ENCODE results near the gene KLC4.

KLC4 gene

DNA sequence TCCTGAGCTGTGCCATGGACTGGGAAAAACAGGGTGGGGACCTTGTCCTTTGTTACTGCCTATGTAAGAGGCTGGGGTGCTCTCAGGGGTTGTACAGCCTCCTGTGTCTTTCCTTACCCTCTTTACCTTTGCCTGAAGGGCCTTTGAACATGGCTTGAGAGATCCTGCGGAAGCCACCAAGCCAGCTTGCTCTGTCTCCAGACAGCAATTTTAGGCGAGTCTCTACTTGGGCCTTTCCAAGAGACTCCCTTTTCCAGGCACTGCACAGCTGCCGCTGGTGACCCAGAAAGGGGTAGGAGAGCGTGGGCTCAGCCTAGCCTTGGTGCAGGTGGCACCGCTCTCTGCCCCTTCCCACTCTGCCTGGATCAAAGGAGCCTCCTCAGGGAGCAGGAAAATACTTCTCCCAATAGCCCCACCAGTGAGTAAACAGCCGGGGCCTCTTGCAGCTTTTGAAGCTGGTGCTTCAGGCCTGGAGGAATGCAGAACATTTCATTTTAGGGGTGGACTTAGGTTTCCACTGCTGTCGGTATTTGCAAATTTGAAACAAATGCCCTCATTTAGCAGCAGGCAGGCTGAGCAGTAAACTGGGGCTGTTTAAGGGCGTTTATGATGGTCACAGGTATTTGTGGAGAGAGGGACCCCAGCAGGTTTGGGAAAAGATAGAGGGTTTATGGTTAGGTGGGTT lies 30.6 kb downstream of the KLC4 start:
- no peaks in the 10 kb centered on the region for H3K9me3 Mint-ChIP-seq
- H3K27me3 Mint-ChIP-seq = no peaks in the 10 kb centered on the region
- H3K4me1 Mint-ChIP-seq (ENCODE audit: low read depth) = peaks cover 16% of the 10 kb centered on the region
- H3K36me3 Mint-ChIP-seq (ENCODE audit: low read depth) = no peaks in the 10 kb centered on the region
- no peak overlapping the region for H3K4me3 Mint-ChIP-seq
- H3K27ac Mint-ChIP-seq = no peak overlapping the region
- no peak for DNase-seq

DNA sequence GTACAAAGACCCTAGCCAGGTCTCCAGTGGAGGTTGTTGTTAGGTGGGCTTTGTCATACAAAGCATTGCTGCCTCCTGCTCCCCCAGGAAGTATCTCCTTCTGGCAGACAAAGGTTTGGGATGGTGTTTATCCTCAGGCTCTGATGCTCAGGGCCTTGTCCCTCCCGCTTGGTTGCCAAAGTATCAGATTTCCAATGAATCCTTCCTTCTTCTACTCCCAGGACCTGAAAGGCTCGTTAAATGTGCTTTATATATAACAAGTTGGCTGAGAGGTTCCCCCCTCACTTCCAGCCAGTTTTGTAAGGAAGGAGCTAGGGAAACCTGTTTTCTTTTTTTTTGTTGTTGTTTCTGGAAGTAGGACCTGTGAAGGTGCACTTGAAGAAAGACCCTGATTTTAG lies 31.1 kb downstream of the KLC4 start:
- no peaks in the 10 kb centered on the region for H3K36me3 Mint-ChIP-seq (ENCODE audit: low read depth)

DNA sequence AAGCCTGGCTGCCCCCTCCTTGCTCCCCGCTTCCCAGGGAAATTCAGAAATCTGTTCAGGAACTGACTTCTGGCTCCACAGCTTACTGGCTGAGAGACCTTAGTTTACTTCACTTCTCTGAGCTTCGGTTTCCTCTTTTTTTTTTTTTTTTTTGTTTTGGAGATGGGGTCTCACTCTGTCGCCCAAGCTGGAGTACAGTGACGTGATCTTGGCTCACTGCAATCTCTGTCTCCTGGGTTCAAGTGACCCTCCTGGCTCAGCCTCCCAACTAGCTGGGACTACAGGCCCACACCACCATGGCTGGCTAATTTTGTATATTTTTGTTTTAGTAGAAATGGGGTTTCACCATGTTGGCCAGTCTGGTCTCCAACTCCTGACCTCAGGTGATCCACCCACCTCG lies 31.6 kb downstream of the KLC4 start:
- H3K4me3 Mint-ChIP-seq = no peak overlapping the region
- DNase-seq = no peak
- H3K9me3 Mint-ChIP-seq = no peaks in the 10 kb centered on the region
- peaks cover 15% of the 10 kb centered on the region for H3K4me1 Mint-ChIP-seq (ENCODE audit: low read depth)
- H3K27ac Mint-ChIP-seq = no peak overlapping the region
- no peaks in the 10 kb centered on the region for H3K36me3 Mint-ChIP-seq (ENCODE audit: low read depth)
- H3K27me3 Mint-ChIP-seq = no peaks in the 10 kb centered on the region

More for the DNA sequence above, 31.1 kb downstream of the KLC4 start:
- Mint-ChIP-seq H3K9me3 (no peaks in the 10 kb centered on the region), H3K27ac (no peak overlapping the region), H3K4me1 (ENCODE audit: low read depth) (peaks cover 16% of the 10 kb centered on the region), H3K27me3 (no peaks in the 10 kb centered on the region), H3K4me3 (no peak overlapping the region)
- DNase-seq = no peak

DNA sequence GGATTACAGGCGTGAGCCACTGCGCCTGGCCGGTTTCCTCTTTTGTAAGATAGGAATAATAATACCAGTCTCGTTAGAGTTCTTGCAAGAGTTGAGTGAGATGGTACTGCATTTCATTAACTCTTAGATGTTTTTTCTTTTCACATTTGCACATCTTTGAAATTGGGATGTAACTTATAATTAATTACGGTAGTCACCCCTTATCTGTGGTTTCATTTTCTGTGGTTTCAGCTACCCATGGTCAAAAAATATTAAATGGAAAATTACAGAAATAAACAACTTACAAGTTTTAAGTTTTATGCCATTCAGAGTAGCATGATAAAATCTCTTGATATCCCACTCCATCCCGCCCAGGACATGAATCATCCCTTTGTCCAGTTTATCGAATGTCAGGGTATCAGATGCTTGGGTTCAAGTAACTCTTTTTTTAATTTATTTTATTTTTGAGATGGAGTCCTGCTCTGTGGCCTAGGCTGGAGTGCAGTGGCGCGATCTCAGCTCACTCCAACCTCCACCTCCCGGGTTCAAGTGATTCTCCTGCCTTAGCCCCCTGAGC lies 32.1 kb downstream of the KLC4 start:
- Mint-ChIP-seq H3K9me3 (no peaks in the 10 kb centered on the region), H3K36me3 (ENCODE audit: low read depth) (no peaks in the 10 kb centered on the region), H3K4me1 (ENCODE audit: low read depth) (peaks cover 11% of the 10 kb centered on the region), H3K27me3 (no peaks in the 10 kb centered on the region), H3K4me3 (no peak overlapping the region), H3K27ac (no peak overlapping the region)
- DNase-seq = no peak

DNA sequence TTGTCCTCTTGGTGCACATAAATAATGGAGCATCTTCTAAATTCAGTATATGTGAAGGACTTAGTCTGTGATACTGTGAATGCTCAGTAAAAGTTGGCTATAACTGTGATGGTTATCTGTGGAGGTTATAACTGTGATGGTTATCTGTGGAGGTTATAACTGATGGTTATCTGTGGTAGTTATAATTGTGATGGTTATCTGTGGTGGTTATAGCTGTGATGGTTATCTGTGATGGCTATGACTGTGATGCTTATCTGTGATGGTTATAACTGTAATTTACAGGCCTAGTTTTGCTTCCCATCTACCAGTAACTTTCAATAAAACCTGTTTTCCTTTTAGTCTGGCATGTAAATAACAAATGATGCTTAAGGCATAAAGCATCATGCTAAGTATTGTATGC lies 33.2 kb downstream of the KLC4 start:
- no peaks in the 10 kb centered on the region for H3K9me3 Mint-ChIP-seq
- no peak overlapping the region for H3K4me3 Mint-ChIP-seq
- H3K36me3 Mint-ChIP-seq (ENCODE audit: low read depth) = no peaks in the 10 kb centered on the region
- DNase-seq = no peak
- H3K27me3 Mint-ChIP-seq = no peaks in the 10 kb centered on the region
- H3K4me1 Mint-ChIP-seq (ENCODE audit: low read depth) = peaks cover 10% of the 10 kb centered on the region
- H3K27ac Mint-ChIP-seq = no peak overlapping the region

DNA sequence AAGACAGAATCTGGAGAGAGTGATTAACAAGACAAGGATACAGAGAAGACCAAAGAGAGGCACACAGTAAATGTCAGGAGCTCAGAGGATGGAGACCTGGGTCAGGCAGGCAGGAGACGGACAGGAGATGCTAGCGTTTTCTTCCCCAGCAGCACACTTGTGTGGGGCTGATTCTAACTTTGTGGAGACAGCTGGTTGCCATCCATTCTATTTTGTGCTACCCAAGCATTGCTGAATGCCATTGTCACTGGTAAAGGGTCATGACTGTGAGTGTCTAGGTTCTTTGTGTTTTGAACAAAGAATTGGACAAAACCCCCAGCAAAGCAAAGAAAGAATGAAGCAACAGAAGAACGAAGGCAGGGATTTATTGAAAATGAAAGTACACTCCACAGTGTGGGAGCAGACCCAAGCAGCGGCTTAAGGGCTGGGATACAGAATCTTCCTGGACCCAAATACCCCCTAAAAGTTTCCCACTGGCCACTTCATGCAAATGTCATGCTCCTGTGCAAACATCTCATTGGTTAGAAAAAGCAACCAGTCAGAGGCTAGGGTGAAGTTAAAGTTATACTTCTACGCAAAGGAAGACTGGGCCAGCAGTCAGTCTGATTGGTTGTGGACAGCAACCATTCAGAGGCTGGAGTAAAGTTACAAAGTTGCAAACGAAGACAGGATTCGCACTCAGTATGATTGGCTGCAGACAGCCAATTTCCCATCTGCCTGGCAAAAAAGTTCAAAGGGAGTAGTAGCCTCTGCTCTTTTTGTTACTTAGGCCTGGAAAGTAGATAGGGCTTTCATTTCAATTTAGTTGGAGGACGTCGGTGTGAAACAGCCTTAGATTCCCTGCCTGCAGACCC lies 34.2 kb downstream of the KLC4 start:
- H3K4me1 Mint-ChIP-seq (ENCODE audit: low read depth) = peaks cover 10% of the 10 kb centered on the region
- H3K27ac Mint-ChIP-seq = no peak overlapping the region
- H3K36me3 Mint-ChIP-seq (ENCODE audit: low read depth) = no peaks in the 10 kb centered on the region
- H3K9me3 Mint-ChIP-seq = no peaks in the 10 kb centered on the region
- no peak for DNase-seq
- no peaks in the 10 kb centered on the region for H3K27me3 Mint-ChIP-seq
- no peak overlapping the region for H3K4me3 Mint-ChIP-seq

DNA sequence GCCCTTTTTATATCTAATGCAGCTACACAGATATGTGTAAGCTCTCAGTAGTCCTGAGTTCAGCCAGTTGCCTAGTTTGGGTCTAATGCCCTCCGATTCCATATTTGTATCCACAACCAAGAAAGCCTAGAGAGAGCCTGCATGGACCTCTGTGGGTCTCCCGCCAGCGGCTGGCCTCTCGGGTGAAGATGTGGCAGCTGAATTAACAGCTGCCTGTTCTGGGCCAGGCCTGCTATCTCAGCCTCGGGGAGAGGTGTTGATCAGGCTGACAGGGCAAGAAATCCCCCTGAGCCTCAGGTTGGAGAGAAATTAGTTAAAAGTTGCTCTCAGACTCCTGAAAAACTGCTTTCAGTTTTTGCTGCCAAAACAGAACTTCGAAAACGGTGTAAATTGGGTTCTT lies 36.5 kb downstream of the KLC4 start:
- H3K36me3 Mint-ChIP-seq (ENCODE audit: low read depth) = no peaks in the 10 kb centered on the region
- no peak for DNase-seq
- no peak overlapping the region for H3K27ac Mint-ChIP-seq
- no peaks in the 10 kb centered on the region for H3K27me3 Mint-ChIP-seq
- H3K9me3 Mint-ChIP-seq = no peaks in the 10 kb centered on the region
- no peak overlapping the region for H3K4me3 Mint-ChIP-seq
- peaks cover 10% of the 10 kb centered on the region for H3K4me1 Mint-ChIP-seq (ENCODE audit: low read depth)

DNA sequence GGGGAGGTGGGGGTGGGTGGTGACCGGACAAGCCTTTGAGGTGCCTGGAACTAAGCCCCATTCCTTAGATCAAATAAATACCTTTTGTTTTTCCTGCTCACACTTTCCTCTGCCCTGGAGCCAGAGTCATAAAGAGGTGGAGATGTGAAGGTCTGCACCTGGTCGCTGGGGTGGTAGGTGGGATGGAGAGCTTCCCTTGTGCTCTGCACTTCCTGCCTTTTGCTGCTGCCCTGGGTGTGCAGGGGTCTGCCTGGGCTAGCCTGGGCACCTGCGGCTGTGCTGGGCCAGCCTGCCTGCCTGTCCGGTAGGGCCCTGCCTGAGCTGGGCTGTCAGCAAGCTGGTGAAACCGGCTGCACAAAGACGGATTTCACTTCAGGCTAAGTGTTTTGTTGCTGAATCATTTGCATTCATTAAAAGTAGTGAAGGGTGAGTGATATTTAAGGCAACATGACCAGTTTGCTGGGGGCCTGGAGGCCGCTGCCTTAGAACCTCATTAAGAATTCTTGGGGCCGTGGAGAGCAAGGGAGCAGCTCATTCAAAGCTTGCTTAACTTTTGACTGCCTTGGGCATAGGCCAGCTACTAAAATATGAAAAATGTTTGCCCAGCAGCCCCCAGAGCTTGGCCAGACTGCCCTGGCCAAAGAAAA lies 37.1 kb downstream of the KLC4 start:
- no peaks in the 10 kb centered on the region for H3K27me3 Mint-ChIP-seq
- H3K4me3 Mint-ChIP-seq = no peak overlapping the region
- peaks cover 10% of the 10 kb centered on the region for H3K4me1 Mint-ChIP-seq (ENCODE audit: low read depth)
- no peaks in the 10 kb centered on the region for H3K36me3 Mint-ChIP-seq (ENCODE audit: low read depth)
- H3K27ac Mint-ChIP-seq = no peak overlapping the region
- DNase-seq = no peak
- no peaks in the 10 kb centered on the region for H3K9me3 Mint-ChIP-seq

DNA sequence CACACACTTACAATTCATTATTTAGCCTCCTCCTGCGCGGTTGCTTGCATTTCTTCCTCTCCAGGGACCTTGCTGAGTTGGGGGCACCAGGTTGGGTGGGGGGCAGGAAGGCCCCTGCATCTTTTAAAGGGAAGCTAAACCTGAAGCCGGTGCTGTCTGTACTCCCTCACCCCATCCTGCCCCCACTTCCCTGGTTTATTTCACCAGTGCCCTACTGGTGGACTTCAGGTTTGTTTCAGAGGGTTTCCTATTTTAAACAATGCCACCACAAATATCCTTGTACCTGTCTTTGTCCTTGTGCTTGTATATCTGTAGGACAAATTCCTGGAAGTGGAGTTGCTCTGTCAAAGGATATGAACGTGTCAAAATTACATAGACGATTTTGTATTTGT lies 37.7 kb downstream of the KLC4 start:
- DNase-seq = no peak
- no peak overlapping the region for H3K4me3 Mint-ChIP-seq
- no peaks in the 10 kb centered on the region for H3K36me3 Mint-ChIP-seq (ENCODE audit: low read depth)
- no peaks in the 10 kb centered on the region for H3K27me3 Mint-ChIP-seq
- H3K4me1 Mint-ChIP-seq (ENCODE audit: low read depth) = peaks cover 10% of the 10 kb centered on the region
- H3K9me3 Mint-ChIP-seq = no peaks in the 10 kb centered on the region
- no peak overlapping the region for H3K27ac Mint-ChIP-seq

DNA sequence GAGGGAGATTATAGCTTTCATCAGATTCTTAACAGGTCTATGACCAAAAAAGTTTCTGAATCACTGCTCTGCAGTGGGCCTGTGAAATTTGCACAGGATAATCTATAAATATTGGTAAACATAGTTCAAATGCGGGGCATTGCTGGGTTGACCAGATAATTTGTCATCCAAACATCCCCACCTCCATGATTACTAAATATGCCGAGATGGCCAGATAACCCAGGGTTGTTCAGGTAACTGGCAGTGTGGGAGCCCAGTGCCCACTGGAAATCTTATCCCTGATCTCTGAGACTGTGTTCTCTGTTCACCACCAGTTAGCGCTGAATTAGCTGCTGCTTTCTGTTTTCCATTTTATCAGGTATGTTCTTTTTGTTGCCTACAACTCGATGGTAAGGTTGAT lies 38.1 kb downstream of the KLC4 start:
- no peaks in the 10 kb centered on the region for H3K36me3 Mint-ChIP-seq (ENCODE audit: low read depth)
- no peaks in the 10 kb centered on the region for H3K27me3 Mint-ChIP-seq
- peaks cover 10% of the 10 kb centered on the region for H3K4me1 Mint-ChIP-seq (ENCODE audit: low read depth)
- no peak overlapping the region for H3K4me3 Mint-ChIP-seq
- H3K27ac Mint-ChIP-seq = no peak overlapping the region
- no peak for DNase-seq
- H3K9me3 Mint-ChIP-seq = no peaks in the 10 kb centered on the region

DNA sequence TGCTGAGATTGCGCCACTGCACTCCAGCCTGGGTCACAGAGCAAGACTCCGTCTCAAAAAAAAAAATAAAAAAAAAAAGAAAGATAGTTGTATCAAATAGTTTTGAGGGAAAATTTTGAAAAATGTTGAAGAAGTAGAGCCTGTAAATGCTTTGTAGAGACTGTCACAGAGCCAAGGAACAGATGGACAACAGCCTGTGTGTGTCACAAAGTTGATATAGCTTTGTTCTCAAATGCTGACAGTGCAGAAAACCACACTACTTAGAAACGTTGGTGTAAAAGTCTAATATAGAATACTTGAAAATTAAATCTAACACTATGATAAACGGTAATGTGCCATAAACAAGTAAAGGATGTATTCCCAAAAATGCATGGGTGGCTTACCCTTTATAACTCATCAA lies 42.1 kb downstream of the KLC4 start:
- Mint-ChIP-seq H3K9me3 (no peaks in the 10 kb centered on the region), H3K27ac (no peak overlapping the region), H3K36me3 (ENCODE audit: low read depth) (no peaks in the 10 kb centered on the region), H3K4me1 (ENCODE audit: low read depth) (no peaks in the 10 kb centered on the region), H3K4me3 (no peak overlapping the region), H3K27me3 (no peaks in the 10 kb centered on the region)
- no peak for DNase-seq

DNA sequence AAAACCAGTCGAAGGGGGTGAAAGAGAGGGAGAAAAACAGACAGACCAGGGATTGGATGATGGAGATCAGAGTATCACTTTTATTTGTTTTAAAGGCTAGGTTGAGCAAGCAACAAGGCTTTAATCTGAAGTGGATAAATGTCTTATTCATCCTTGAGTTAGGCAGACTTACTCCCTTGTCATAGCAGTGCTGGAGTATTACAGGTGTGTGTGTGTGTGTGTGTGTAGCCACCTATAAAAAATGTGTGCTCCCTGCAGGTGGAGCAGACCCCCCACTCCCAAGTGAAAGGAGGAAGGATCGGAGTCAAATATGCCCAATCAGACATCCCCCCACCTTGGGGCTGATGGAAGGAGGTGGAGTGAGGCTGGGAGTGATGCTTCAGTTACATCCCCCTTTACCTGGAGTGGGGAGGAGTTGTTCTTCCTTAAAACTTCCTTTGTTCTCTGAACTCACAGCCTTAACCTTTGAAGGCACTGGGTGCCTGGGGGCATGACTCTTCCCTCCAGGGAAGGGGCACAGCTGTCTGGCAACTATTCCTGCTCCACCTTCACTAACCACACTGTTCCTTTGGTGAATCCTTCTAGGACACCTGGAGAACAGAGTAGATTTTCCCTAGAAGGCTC lies 43.9 kb downstream of the KLC4 start:
- H3K27ac Mint-ChIP-seq = no peak overlapping the region
- H3K36me3 Mint-ChIP-seq (ENCODE audit: low read depth) = no peaks in the 10 kb centered on the region
- no peaks in the 10 kb centered on the region for H3K27me3 Mint-ChIP-seq
- no peak for DNase-seq
- no peaks in the 10 kb centered on the region for H3K4me1 Mint-ChIP-seq (ENCODE audit: low read depth)
- H3K9me3 Mint-ChIP-seq = no peaks in the 10 kb centered on the region
- no peak overlapping the region for H3K4me3 Mint-ChIP-seq

DNA sequence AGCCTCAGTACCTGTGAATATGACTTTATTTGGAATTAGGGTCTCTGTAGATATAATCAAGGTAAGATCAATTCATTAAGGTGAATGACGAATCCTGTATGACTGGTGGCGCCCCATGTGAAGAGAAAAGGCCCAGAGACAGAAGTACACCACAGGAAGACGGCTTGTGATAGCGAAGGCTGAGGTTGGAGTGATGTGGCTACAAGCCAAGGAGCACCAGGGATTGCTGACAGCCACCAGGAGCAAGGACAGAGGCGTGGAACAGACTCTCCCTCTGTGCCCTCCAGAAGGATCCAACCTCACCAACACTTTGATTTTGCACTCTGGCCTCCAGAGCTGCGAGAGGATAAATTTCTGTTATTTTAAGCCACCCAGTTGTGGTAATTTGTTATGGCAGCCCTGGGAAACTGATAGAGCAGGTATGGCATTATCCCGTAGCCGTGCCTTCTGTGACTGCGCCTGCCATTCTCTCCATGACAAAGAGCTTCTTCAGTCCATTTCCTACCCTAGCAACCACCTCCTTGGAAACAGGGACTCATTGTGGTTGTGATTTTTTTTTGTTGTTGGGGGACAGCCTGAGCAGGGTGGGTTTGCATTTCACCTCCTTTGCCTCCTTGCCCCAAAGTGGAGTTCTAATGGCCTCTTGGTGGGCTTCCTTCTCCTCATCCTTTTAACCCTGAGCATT lies 46.2 kb downstream of the KLC4 start:
- Mint-ChIP-seq H3K27ac (no peak overlapping the region), H3K27me3 (no peaks in the 10 kb centered on the region), H3K9me3 (no peaks in the 10 kb centered on the region), H3K4me3 (no peak overlapping the region), H3K36me3 (ENCODE audit: low read depth) (no peaks in the 10 kb centered on the region), H3K4me1 (ENCODE audit: low read depth) (no peaks in the 10 kb centered on the region)
- DNase-seq = no peak

Measured in activated T-cell treated with anti-CD3 and anti-CD28 coated beads, Interleukin-2, amount 50 U/mL, for 24 hours (primary cell).